ENCODE measurements around the gene ZNF76. TPM values are rescaled to one million over a fixed set of nuclear protein-coding genes. Genes with fewer than 3 reads are reported as not detected.

ZNF76 gene
- polyA plus RNA-seq, 1 of the 3 experiments (the other 2 are of a cell fraction): 19.7 TPM

DNA sequence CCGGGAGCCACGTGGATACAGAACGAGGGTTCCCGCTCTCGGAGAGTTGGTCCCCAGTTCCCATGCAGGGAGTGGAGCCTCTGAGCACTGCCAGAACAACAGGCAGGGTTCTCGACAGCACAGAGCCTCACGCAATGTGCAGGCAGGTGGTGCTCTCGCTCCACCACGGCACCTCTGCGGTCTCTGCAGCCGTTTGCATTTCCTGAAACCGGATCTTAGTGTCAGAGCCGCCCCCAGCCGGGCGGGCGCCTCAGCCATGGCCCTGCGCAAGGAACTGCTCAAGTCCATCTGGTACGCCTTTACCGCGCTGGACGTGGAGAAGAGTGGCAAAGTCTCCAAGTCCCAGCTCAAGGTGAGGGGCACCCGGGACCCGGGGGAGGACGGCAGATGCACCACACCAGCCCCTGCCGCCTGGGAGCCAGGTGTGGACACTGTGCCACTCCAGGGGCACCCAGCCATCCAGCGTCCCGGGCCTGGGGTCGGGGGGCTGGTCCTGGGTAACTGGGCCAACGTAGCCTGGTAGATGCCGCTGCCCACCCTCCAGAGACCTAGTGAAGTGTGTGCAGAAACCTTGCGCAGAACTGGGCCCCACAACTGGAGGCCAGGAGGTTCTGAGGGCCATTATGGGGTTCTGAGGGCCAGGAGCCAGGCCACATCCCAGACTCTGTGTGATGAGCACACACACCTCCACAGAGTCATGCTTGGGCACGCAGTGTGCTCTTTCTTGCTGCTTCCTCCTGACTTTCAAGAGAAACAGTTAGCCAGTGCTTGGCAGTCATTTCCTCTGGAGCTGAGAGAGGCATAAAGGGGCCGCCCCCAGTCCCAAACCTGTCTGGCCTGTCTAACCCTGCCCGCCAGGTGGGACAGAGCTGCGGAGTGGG is 38.3 kb downstream of the ZNF76 start, which contains the start of gene DEF6:
Gene DEF6 (plus strand): TSS at position 218 of the 881 bp plus-strand sequence. CDS start 39 bp downstream, at position 257.
- Histone ChIP-seq H3K27ac (ENCODE audit: low read depth in 2 of 2, low read length in 1 of 2) (no peak within 1 kb of the TSS), H3K9ac (no peak within 1 kb of the TSS), H3K36me3 (replicated peaks in 1 of 2; ENCODE audit: control insufficient read depth in 1 of 2, insufficient read depth in 2 of 2, low read length in 1 of 2) (peaks cover 16 to 27% of the 10 kb centered on the region in 2 experiments), H3K4me2 (no peak within 1 kb of the TSS), H3K4me3 (ENCODE audit: low read depth in 2 of 2, low read length in 1 of 2) (no peak within 1 kb of the TSS), H4K20me1 (ENCODE audit: insufficient read depth) (no peaks in the 10 kb centered on the region), H3K79me2 (ENCODE audit: insufficient read depth) (no peaks in the 10 kb centered on the region), H3K9me2 (no peaks in the 10 kb centered on the region), H2AFZ (ENCODE audit: low read depth) (no peak within 1 kb of the TSS), H3K4me1 (ENCODE audit: control insufficient read depth in 1 of 2, insufficient read depth in 2 of 2, low read depth in 1 of 2, low read length in 1 of 2) (peaks cover 0 to 4% of the 10 kb centered on the region in 2 experiments; a peak in 1 of 4 replicates), H3K9me3 (no peaks in the 10 kb centered on the region), H3F3A (replicated peaks; ENCODE audit: insufficient read depth) (no peaks in the 10 kb centered on the region), H3K27me3 (ENCODE audit: insufficient read depth) (no peaks in the 10 kb centered on the region)
- TF ChIP-seq RAD21 (IDR thresholded peaks at IDR 0.05; ENCODE audit: low read length) (peak; percentile 53), TCF12 (IDR thresholded peaks at IDR 0.05) (no peak)
- TF ChIP-seq, protein P1, sequence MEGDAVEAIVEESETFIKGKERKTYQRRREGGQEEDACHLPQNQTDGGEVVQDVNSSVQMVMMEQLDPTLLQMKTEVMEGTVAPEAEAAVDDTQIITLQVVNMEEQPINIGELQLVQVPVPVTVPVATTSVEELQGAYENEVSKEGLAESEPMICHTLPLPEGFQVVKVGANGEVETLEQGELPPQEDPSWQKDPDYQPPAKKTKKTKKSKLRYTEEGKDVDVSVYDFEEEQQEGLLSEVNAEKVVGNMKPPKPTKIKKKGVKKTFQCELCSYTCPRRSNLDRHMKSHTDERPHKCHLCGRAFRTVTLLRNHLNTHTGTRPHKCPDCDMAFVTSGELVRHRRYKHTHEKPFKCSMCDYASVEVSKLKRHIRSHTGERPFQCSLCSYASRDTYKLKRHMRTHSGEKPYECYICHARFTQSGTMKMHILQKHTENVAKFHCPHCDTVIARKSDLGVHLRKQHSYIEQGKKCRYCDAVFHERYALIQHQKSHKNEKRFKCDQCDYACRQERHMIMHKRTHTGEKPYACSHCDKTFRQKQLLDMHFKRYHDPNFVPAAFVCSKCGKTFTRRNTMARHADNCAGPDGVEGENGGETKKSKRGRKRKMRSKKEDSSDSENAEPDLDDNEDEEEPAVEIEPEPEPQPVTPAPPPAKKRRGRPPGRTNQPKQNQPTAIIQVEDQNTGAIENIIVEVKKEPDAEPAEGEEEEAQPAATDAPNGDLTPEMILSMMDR (IDR thresholded peaks at IDR 0.05): peak; percentile 24; the same call in 1 of the 2 replicates
- WGBS (ENCODE audit: low lambda C conversion rate): 89% methylated on average over 13 of the region's 35 CpGs
- POLR2A ChIA-PET: no interaction called here
- DNase-seq: peak; percentile 49
- CTCF ChIA-PET: interaction anchor here (1.3 to 7.2 kb wide), 4 partner anchors 12 to 157 kb away, joined by 4 to 61 read pairs (median 18); no protein-coding TSS in a partner anchor

DNA sequence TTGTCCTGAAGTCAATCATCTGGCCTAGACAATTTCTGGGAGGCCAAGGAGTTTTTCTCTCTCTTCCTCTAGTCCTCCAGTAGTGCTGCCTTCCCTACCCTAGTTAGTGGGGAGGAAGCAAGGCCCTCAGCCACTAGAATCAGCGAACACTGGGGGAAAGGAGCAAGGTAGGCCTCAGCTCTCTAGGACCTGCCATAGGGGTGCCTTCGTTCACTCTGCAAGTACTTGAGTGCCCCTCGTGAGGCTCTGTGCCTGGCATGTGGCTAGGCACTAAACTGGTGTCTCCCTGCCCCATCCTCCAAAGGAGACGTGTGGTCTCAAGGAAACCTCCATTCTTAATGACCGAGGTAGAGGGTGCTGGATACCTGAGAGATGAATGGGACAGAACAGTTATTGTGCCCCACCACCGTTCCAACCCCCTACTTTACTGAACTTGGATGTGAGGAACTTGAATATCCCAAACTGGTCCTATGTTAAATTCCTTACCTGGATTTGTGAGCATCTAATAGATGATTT is 39.1 kb downstream of the ZNF76 start:
- Histone ChIP-seq H3K9ac (no peak overlapping the region), H3K4me1 (ENCODE audit: control insufficient read depth in 1 of 2, insufficient read depth in 2 of 2, low read depth in 1 of 2, low read length in 1 of 2) (peaks cover 0 to 4% of the 10 kb centered on the region in 2 experiments; a peak in 1 of 4 replicates), H3K27ac (ENCODE audit: low read depth in 2 of 2, low read length in 1 of 2) (no peak overlapping the region), H4K20me1 (ENCODE audit: insufficient read depth) (no peaks in the 10 kb centered on the region), H2AFZ (ENCODE audit: low read depth) (no peak overlapping the region), H3K36me3 (replicated peaks in 1 of 2; ENCODE audit: control insufficient read depth in 1 of 2, insufficient read depth in 2 of 2, low read length in 1 of 2) (peaks cover 11 to 21% of the 10 kb centered on the region in 2 experiments), H3K27me3 (ENCODE audit: insufficient read depth) (no peaks in the 10 kb centered on the region), H3K9me3 (no peaks in the 10 kb centered on the region), H3K79me2 (ENCODE audit: insufficient read depth) (no peaks in the 10 kb centered on the region), H3K4me3 (ENCODE audit: low read depth in 2 of 2, low read length in 1 of 2) (no peak overlapping the region), H3K9me2 (no peaks in the 10 kb centered on the region), H3F3A (replicated peaks; ENCODE audit: insufficient read depth) (no peaks in the 10 kb centered on the region), H3K4me2 (no peak overlapping the region)
- POLR2A ChIA-PET: no interaction called here
- CTCF ChIA-PET: interaction anchor here (7.2 kb wide), 1 partner anchor 28 kb away, joined by 61 read pairs; no protein-coding TSS in a partner anchor
- DNase-seq: no peak
- 92% methylated on average over 5 of the region's 6 CpGs for WGBS (ENCODE audit: low lambda C conversion rate)
- TF ChIP-seq MEF2A (IDR thresholded peaks at IDR 0.05; ENCODE audit: borderline replicate concordance, low read depth) (no peak), CHD2 (IDR thresholded peaks at IDR 0.05; ENCODE audit: low read length, partially characterized antibody) (no peak), TCF12 (IDR thresholded peaks at IDR 0.05) (no peak), NRF1 (IDR thresholded peaks at IDR 0.05; ENCODE audit: low read depth, low read length) (no peak), RFX5 (IDR thresholded peaks at IDR 0.05; ENCODE audit: low read length) (no peak), SMC3 (IDR thresholded peaks at IDR 0.05; ENCODE audit: low read depth, low read length) (no peak), FOXJ3 (CRISPR knock-in tag; IDR thresholded peaks at IDR 0.05) (no peak), EZH2phosphoT487 (IDR thresholded peaks at IDR 0.05; ENCODE audit: borderline replicate concordance, low read depth) (no peak), GATA2 (CRISPR knock-in tag; IDR thresholded peaks at IDR 0.05) (no peak), RXRA (IDR thresholded peaks at IDR 0.05; ENCODE audit: borderline replicate concordance, low read depth) (no peak), FOSL2 (IDR thresholded peaks at IDR 0.05; ENCODE audit: borderline replicate concordance, low read depth) (no peak), POLR2AphosphoS5 (IDR thresholded peaks at IDR 0.05; ENCODE audit: low read depth, low read length) (no peak), RAD21 (IDR thresholded peaks at IDR 0.05; ENCODE audit: low read length) (no peak)
- TF ChIP-seq, protein P2, sequence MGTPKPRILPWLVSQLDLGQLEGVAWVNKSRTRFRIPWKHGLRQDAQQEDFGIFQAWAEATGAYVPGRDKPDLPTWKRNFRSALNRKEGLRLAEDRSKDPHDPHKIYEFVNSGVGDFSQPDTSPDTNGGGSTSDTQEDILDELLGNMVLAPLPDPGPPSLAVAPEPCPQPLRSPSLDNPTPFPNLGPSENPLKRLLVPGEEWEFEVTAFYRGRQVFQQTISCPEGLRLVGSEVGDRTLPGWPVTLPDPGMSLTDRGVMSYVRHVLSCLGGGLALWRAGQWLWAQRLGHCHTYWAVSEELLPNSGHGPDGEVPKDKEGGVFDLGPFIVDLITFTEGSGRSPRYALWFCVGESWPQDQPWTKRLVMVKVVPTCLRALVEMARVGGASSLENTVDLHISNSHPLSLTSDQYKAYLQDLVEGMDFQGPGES (IDR thresholded peaks at IDR 0.05; ENCODE audit: low read depth, low read length): no peak
- TF ChIP-seq, protein P3, sequence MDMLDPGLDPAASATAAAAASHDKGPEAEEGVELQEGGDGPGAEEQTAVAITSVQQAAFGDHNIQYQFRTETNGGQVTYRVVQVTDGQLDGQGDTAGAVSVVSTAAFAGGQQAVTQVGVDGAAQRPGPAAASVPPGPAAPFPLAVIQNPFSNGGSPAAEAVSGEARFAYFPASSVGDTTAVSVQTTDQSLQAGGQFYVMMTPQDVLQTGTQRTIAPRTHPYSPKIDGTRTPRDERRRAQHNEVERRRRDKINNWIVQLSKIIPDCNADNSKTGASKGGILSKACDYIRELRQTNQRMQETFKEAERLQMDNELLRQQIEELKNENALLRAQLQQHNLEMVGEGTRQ (IDR thresholded peaks at IDR 0.05; ENCODE audit: borderline replicate concordance, low read depth, low read length): no peak
- TF ChIP-seq, protein P4, sequence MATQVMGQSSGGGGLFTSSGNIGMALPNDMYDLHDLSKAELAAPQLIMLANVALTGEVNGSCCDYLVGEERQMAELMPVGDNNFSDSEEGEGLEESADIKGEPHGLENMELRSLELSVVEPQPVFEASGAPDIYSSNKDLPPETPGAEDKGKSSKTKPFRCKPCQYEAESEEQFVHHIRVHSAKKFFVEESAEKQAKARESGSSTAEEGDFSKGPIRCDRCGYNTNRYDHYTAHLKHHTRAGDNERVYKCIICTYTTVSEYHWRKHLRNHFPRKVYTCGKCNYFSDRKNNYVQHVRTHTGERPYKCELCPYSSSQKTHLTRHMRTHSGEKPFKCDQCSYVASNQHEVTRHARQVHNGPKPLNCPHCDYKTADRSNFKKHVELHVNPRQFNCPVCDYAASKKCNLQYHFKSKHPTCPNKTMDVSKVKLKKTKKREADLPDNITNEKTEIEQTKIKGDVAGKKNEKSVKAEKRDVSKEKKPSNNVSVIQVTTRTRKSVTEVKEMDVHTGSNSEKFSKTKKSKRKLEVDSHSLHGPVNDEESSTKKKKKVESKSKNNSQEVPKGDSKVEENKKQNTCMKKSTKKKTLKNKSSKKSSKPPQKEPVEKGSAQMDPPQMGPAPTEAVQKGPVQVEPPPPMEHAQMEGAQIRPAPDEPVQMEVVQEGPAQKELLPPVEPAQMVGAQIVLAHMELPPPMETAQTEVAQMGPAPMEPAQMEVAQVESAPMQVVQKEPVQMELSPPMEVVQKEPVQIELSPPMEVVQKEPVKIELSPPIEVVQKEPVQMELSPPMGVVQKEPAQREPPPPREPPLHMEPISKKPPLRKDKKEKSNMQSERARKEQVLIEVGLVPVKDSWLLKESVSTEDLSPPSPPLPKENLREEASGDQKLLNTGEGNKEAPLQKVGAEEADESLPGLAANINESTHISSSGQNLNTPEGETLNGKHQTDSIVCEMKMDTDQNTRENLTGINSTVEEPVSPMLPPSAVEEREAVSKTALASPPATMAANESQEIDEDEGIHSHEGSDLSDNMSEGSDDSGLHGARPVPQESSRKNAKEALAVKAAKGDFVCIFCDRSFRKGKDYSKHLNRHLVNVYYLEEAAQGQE (IDR thresholded peaks at IDR 0.05; ENCODE audit: low read depth, low read length): no peak

Measured in SK-N-SH (cell line).